NT2/D1 (cell line): ENCODE data around the gene PHYKPL.
A peak's percentile ranks its signal among the peaks of the same experiment; 100 is the strongest.

Source experiments
- DNase-seq: peaks from one replicate; pipeline ENCODE4 v3.0.0-alpha.2; 2011; ENCODE audit warnings: low read depth, low spot score
- H3K27me3 ChIP-seq: 2 replicates; pipeline ENCODE4 v1.6.0; 2011; ENCODE audit warnings: mild to moderate bottlenecking; ENCODE audit not compliant: insufficient read length, insufficient read depth
- H3K36me3 ChIP-seq: 2 replicates; pipeline ENCODE4 v1.6.1; 2011; ENCODE audit warnings: mild to moderate bottlenecking, low read length, mixed read lengths; ENCODE audit not compliant: insufficient read depth, insufficient read length
- H3K4me1 ChIP-seq: 2 replicates; pipeline ENCODE4 v1.5.1; 2011; ENCODE audit not compliant: insufficient read depth, insufficient read length
- H3K4me3 ChIP-seq: 2 replicates; pipeline ENCODE4 v1.5.1; 2011; ENCODE audit warnings: low read depth; ENCODE audit not compliant: insufficient read length
- H3K9ac ChIP-seq: 2 replicates; pipeline ENCODE4 v1.6.0; 2011; ENCODE audit warnings: low read depth; ENCODE audit not compliant: insufficient read length
- H3K9me3 ChIP-seq: 2 replicates; pipeline ENCODE4 v1.5.1; 2011; ENCODE audit warnings: mild to moderate bottlenecking, low read length; ENCODE audit not compliant: insufficient read depth
- SUZ12 ChIP-seq: IDR thresholded peaks from 2 replicates; pipeline ENCODE4 v1.6.1; 2011; ENCODE audit not compliant: insufficient read length, insufficient read depth; ENCODE audit errors: extremely low read depth
- YY1 ChIP-seq: IDR thresholded peaks from 2 replicates; pipeline ENCODE4 v1.6.1; 2011; ENCODE audit not compliant: insufficient read length, insufficient read depth
- ZNF274 ChIP-seq: IDR thresholded peaks from 2 replicates; pipeline ENCODE4 v1.6.1; 2011; ENCODE audit warnings: mild to moderate bottlenecking, low read depth, low read length

PHYKPL gene

DNA sequence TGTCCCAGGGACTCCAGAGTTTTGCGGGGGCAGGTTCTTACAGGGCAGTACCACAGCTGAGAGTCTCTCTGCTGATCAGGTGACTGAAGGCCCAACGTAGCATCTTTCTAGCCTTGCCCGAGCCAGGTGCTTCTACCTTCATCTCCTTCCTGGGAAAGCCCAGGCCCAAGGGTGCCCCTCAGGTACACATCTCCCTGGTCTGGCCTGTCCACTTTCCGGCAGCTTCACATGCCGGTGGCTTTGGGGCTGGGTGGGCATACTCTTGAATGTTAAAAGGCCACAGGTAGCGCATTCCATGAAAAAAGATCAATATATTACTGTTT is 5.7 kb upstream of the PHYKPL start:
- H3K4me1 ChIP-seq, result peaks cover 8% of the 10 kb centered on the region
- TF ChIP-seq ZNF274 (no peak), SUZ12 (no peak), YY1 (no peak)
- DNase-seq, result no peak
- no peak overlapping the region for H3K4me3 ChIP-seq
- H3K36me3 ChIP-seq, result no peaks in the 10 kb centered on the region
- no peaks in the 10 kb centered on the region for H3K9me3 ChIP-seq
- peaks cover 9% of the 10 kb centered on the region for H3K27me3 ChIP-seq
- no peak overlapping the region for H3K9ac ChIP-seq

DNA sequence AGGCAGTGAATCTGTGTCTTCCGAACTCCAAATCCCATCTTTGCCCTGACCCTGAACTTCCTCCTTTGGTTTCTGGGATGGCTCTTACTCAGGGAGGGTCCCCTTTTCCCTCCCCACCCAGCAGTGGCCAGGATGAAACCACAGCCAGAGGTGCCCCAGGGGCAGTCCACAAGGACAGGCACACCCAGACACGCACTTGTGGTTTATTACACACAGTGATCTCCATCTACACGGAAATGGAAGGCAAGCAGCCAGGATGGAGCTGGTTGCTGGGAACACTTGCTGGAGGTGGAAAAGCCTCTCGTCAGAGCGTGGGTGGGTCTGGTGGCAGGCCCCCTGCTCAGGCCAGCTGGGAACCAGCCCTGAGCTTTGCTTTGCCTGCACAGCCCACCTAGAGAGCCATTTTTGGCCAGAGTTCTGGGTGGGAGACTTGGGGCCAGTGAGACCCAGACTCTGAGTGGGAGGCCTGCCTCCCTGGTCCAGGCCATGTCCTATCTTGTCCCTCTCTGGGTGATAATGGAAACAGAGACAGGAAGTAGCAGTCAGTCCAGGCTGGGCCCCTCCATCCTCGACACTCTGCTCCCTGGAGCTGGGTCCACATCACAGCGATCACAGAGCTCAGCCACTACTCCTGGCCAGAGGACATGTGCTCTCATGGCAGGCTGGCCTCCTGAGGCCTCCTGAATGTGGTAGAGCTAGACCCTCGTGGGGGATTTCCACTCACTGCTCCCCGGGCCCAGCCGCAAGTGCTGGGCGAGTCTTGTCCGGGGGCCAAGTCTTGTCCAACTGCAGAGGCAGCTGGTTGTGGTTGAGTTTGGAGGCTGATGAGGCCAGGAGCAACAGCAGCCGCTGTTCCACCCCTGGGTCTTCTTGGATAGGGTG is 5.1 kb upstream of the PHYKPL start:
- Histone ChIP-seq H3K4me1 (peaks cover 8% of the 10 kb centered on the region), H3K27me3 (peaks cover 9% of the 10 kb centered on the region), H3K36me3 (no peaks in the 10 kb centered on the region), H3K9me3 (no peaks in the 10 kb centered on the region), H3K4me3 (no peak overlapping the region), H3K9ac (no peak overlapping the region)
- DNase-seq, result no peak
- TF ChIP-seq ZNF274 (no peak), SUZ12 (no peak), YY1 (no peak)

DNA sequence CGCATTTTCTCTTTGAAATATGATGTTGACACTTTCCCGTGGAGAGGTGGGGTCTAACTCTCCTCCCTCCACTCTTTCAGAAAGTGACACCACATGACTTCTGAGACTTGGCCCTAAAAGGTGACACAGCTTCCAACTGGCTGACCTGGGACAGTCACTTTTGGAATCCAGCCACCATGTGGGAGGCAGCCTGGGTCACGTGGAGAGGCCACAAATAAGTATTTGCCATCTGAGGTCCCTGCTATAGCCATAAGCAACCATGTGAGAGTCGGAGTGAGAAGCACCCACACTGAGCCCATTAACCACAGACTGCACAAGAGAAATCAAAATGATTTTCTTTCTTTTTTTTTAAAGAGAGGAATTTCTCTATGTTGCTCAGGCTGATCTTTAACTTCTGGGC is 4.1 kb upstream of the PHYKPL start:
- H3K4me3 ChIP-seq, result no peak overlapping the region
- H3K9ac ChIP-seq, result peak overlapping the region; percentile 32
- DNase-seq, result no peak

DNA sequence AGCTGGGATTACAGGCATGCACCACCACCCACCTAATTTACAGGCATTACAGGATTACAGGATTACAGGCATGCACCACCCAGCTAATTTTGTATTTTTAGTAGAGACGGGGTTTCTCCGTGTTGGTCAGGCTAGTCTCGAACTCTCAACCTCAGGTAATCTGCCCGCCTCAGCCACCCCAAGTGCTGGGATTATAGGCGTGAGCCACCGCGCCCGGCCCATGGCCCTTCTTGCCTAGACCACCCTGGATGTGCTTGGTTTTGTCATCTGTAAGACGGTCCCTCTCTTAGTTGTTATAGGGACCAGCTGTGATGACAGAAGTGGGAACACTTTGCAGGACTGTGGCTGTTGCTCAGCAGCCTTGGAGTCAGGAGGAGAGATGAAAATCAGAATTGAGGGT is 3.5 kb upstream of the PHYKPL start:
- Histone ChIP-seq H3K36me3 (peaks cover 2% of the 10 kb centered on the region), H3K27me3 (peaks cover 9% of the 10 kb centered on the region), H3K4me1 (peaks cover 14% of the 10 kb centered on the region), H3K4me3 (no peak overlapping the region), H3K9ac (peak overlapping the region; percentile 32), H3K9me3 (no peaks in the 10 kb centered on the region)
- no peak for DNase-seq
- TF ChIP-seq SUZ12, result no peak

More for the DNA sequence above, 4.1 kb upstream of the PHYKPL start:
- no peak for TF ChIP-seq SUZ12
- TF ChIP-seq YY1, result no peak
- TF ChIP-seq ZNF274, result no peak
- H3K27me3 ChIP-seq, result peaks cover 9% of the 10 kb centered on the region
- H3K36me3 ChIP-seq, result no peaks in the 10 kb centered on the region
- H3K9me3 ChIP-seq, result no peaks in the 10 kb centered on the region
- peaks cover 8% of the 10 kb centered on the region for H3K4me1 ChIP-seq

DNA sequence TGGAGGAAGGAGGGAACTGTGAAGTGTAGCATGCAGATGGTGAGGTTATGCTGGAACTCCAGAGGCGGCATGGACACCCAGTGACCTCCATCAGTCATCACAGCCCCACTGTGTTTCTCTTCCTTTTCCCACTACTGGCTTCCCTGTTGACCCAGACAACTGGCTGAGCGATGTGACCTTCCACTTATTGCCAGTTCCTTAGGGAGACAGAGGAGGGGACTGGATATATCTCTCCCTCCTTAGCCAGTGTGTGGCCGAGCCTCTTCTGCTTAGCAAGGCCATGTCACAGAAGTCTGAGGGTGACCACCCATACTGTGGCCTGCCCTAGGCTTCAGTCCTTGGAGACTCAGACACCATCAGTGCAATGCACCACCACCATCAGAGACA is 3.0 kb upstream of the PHYKPL start:
- peaks cover 17% of the 10 kb centered on the region for H3K4me1 ChIP-seq
- peaks cover 9% of the 10 kb centered on the region for H3K27me3 ChIP-seq
- DNase-seq, result no peak
- H3K36me3 ChIP-seq, result peaks cover 7% of the 10 kb centered on the region
- TF ChIP-seq SUZ12, result no peak
- TF ChIP-seq YY1, result no peak
- no peak for TF ChIP-seq ZNF274
- no peak overlapping the region for H3K9ac ChIP-seq
- no peak overlapping the region for H3K4me3 ChIP-seq
- no peaks in the 10 kb centered on the region for H3K9me3 ChIP-seq

DNA sequence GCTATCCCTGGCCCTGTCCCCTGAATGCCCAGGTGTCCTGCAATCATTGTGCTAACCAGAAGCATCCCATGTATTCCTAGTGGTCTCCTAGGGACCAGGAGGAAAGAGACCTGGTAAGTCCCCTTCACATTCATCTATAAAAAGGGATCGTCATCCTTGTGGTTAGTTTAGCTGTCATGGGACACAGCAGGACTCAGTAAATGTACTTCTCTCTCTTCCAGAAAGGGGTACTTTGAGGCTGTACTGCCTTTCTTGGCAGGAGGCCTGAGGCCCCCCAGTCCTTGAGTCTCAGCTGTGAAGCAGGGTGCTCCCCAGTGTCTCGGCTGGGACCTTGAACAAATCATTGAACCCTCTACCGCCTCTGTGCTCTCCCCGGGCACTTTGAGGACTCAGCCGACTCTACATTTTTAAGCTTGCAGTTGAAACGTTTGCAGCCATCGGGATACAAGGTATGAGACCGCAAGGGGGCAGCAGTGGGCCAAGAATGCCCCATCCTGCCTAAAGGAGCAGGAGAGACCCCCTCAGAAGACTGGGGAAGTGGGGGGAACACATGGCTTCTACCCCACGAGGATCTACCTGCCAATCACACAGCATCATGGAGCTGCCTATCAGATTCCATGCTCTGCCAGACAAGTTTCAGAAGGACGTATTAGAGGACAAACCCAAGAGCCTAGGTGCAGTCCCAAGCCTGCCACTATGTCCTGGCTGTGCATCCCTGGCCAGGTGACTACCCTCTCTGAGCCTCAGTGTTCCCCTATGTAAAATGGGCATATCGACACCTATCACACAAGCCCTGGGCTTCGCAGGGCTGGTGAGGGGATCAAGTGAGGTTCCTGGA is 2.4 kb upstream of the PHYKPL start:
- H3K9me3 ChIP-seq, result no peaks in the 10 kb centered on the region
- H3K36me3 ChIP-seq, result peaks cover 14% of the 10 kb centered on the region
- H3K4me3 ChIP-seq, result no peak overlapping the region
- H3K9ac ChIP-seq, result peak overlapping the region; percentile 61
- peak; percentile 57 for DNase-seq
- TF ChIP-seq SUZ12 (no peak), YY1 (no peak), ZNF274 (no peak)
- peaks cover 9% of the 10 kb centered on the region for H3K27me3 ChIP-seq
- peaks cover 17% of the 10 kb centered on the region for H3K4me1 ChIP-seq

DNA sequence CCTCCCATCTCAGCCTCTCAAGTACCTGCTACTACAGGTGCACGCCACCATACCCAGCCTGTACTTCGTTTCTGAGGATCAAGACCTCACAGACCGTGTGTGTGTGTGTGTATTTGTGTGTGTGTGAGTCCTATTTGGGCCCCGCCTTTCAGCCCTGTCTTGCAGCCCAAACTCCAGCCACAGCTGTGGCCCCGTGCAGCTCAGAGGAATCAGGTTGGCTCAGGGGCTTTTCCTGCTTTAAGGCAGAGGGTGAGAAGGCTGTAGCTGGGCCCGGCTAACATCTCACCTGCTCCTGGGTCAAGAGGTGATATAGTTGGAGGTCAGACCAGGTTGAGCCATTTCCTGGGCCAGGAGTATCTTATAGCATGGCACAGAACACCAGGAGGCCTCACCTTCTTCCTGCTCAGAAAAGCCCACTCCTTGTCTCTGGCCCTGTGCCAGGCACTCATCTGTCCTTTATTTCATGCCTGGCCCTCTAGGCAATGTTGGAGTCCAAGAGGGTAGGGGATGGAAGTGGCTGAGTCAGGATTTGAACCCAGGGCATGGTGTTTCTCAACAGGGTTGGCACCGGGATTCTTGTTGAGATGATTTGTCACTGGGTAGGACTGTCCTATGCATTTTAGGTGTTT is 1.6 kb upstream of the PHYKPL start:
- Histone ChIP-seq H3K36me3 (peaks cover 21% of the 10 kb centered on the region), H3K9ac (no peak overlapping the region), H3K4me1 (peaks cover 19% of the 10 kb centered on the region), H3K27me3 (peaks cover 9% of the 10 kb centered on the region), H3K4me3 (no peak overlapping the region), H3K9me3 (no peaks in the 10 kb centered on the region)
- TF ChIP-seq YY1 (no peak), SUZ12 (no peak), ZNF274 (no peak)
- DNase-seq, result no peak
